Psoas muscle (tissue), 8 donors: Measurements from ENCODE around the gene SPRY4. TPM values are rescaled to one million over a fixed set of nuclear protein-coding genes. Genes with fewer than 3 reads are reported as not detected.

Source experiments
- ATAC-seq, 4 donors: fragments of 200-7000 bp; cut with Tn5 transposase; one replicate each; pipeline ENCODE4 v1.9.1; 2020; ENCODE audit warnings: moderate library complexity in 3 of 4, mild to moderate bottlenecking in 2 of 4
- DNase-seq, 2 donors: peaks; one replicate each; pipeline ENCODE4 v3.0.0-alpha.2; 2020
- H3K27ac ChIP-seq: fragments of 200-600 bp; one replicate; pipeline ENCODE4 v1.8.0; 2022
- H3K27me3 ChIP-seq, 3 donors: fragments of 200-600 bp in 1 of 3; one replicate each; pipeline versions ENCODE4 v1.6.1 to v1.8.0; 2013 to 2022; ENCODE audit warnings: low read length in 2 of 3, mild to moderate bottlenecking in 2 of 3, moderate library complexity in 1 of 3; ENCODE audit not compliant: insufficient read depth in 3 of 3
- H3K36me3 ChIP-seq, 2 donors: fragments of 200-600 bp in 1 of 2; one replicate each; pipeline versions ENCODE4 v1.6.1 to v1.8.0; 2013 to 2022; ENCODE audit warnings: low read depth in 1 of 2, mild to moderate bottlenecking in 1 of 2, moderate library complexity in 1 of 2; ENCODE audit not compliant: insufficient read depth in 1 of 2
- H3K4me1 ChIP-seq: fragments of 200-600 bp; one replicate; pipeline ENCODE4 v1.8.0; 2022
- H3K4me3 ChIP-seq: fragments of 200-600 bp; one replicate; pipeline ENCODE4 v1.8.0; 2022; ENCODE audit warnings: mild to moderate bottlenecking
- H3K9me3 ChIP-seq: fragments of 200-600 bp; one replicate; pipeline ENCODE4 v1.8.0; 2022
- CTCF ChIP-seq: fragments of 200-600 bp; IDR thresholded peaks from one replicate; pipeline ENCODE4 v1.8.0; 2022; ENCODE audit warnings: antibody characterized with exemption
- WGBS, 3 donors: extraction: QIAGEN DNeasy Blood & Tissue Kit; methylation state at CpG; one replicate each; pipeline versions ENCODE4 v1.1.6 to v1.1.7; 2013; 5-methylcytosine and 5-hydroxymethylcytosine counted together
- intact Hi-C, 2 donors: fragments of 100-400 bp; cut with DNase I; formaldehyde crosslinking; loops; one replicate each; pipeline versions ENCODE4 v1.11.0 to v1.14.2; 2022
- polyA plus RNA-seq, 3 donors: library from polyadenylated mRNA; stranded (reverse); fragments of 200-250 nt; gene quantifications; one replicate each; pipeline ENCODE4 v1.2.3, GENCODE V29; 2013
- total RNA-seq, 4 donors: library from RNA; stranded (reverse); fragmentation: NEBNext Ultra II Directional in 2 of 4; extraction: Animal tissue kit (Norgen Biotek cat#: 25700) in 2 of 4; gene quantifications; one replicate each; pipeline versions ENCODE4 v1.2.1 to v1.2.4, GENCODE V29; 2021 to 2023
- donor health status: healthy with polysubstance abuse.
- donor health status: DM: no; HTN: no; CAD: no; lungs with moderate emphysema.
- donor health status: Bipolar disorder and iron deficiency.
- donor health status: healthy.
- donor health status: DM: yes; HTN: yes; CAD: no.
- donor health status: DM: no; HTN: no; CAD: no.
- donor health status: DM: no; HTN: no; CAD: no.
- donor health status: DM: yes; HTN: yes; CAD: no.

The SPRY4 gene
- total and polyA plus RNA-seq, 7 donors = 1.0 to 8.0 (median 5.6) TPM

DNA sequence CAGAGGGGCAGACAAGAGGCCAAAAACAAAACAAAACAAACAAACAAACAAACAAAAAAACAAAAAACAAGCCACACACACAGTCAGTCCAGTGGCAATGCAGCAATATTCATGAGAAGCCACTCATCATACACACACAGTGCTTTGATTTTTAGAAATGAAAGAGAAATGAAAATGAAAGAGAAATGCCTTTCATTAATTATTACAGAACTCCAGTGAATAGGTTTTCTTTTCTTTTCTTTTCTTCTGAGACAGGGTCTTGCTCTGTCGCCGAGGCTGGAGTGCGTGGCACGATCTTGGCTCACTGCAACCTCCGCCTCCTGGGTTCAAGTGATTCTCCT is 36.9 kb downstream of the SPRY4 start:
- H3K27ac ChIP-seq = no peak overlapping the region
- WGBS, 3 donors = 83 to 88% (median 86%) methylated on average over 5 of the region's 5 CpGs

DNA sequence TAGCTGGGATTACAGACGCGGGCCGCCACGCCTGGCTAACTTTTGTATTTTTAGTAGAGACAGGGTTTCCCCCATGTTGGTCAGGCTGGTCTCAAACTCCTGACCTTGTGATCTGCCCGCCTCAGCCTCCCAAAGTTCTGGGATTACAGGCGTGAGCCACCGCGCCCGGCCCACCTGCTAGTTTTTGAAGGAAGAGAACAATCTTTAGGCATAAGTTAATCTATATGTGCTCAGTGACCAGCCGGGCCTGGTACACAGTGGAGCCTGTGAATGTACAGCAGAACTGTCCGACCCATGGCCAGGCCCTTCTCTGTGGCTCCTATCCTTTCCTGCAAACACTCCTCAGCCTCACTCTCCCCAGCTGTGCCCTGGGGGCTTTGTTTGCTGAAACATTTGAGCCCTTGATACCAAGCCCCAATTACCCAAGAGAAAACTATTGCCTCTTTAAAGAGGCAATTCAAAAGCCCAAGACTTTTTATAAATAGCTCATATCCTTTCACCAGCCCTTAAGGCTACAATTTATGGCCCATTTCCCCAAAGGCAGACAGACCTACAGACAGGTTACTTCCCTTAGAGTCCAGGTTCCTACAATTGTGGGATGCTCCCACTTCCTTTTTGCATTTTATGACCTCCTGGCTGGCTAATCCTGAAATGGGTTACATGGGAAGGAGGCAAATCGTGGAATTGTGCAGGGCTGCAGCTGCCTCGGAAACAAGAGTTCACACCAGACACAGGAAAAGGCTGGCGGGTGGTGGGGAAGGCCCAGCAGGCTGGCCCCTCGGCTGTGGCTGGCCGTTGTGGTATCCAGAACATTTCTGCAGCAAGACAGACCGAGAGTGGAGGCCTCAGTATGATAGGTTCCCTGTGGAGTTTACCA is 37.5 kb downstream of the SPRY4 start:
- WGBS, 3 donors = 70 to 73% (median 71%) methylated on average over 16 to 17 of the region's 17 CpGs
- Histone ChIP-seq H3K27ac (no peak overlapping the region), H3K36me3 (no peaks in the 10 kb centered on the region), H3K9me3 (no peaks in the 10 kb centered on the region), H3K27me3 (no peaks in the 10 kb centered on the region), H3K4me1 (peaks cover 3% of the 10 kb centered on the region), H3K4me3 (no peak overlapping the region)
- TF ChIP-seq CTCF = no peak
- intact Hi-C loops = no loop called here
- ATAC-seq (no peak), DNase-seq (no peak)

More for the DNA sequence above, 36.9 kb downstream of the SPRY4 start:
- no peak for TF ChIP-seq CTCF
- DNase-seq = no peak
- Histone ChIP-seq H3K4me1 (peaks cover 3% of the 10 kb centered on the region), H3K36me3 (no peaks in the 10 kb centered on the region), H3K4me3 (no peak overlapping the region), H3K27me3 (no peaks in the 10 kb centered on the region), H3K9me3 (no peaks in the 10 kb centered on the region)
- no peak for ATAC-seq
- intact Hi-C loops = no loop called here

GRCh38 chr5:142286111-142286510 is 38.7 kb downstream of the SPRY4 start:
- no peak overlapping the region for H3K4me3 ChIP-seq
- peaks cover 3% of the 10 kb centered on the region for H3K4me1 ChIP-seq
- intact Hi-C loops = no loop called here
- H3K27me3 ChIP-seq = no peaks in the 10 kb centered on the region
- 92 to 93% (median 92%) methylated on average over 12 of the region's 12 CpGs for WGBS, 3 donors
- no peaks in the 10 kb centered on the region for H3K36me3 ChIP-seq
- H3K27ac ChIP-seq = no peak overlapping the region
- DNase-seq (no peak), ATAC-seq (no peak)
- no peak for TF ChIP-seq CTCF
- no peaks in the 10 kb centered on the region for H3K9me3 ChIP-seq

GRCh38 chr5:142283304-142283703 is 41.5 kb downstream of the SPRY4 start:
- no peaks in the 10 kb centered on the region for H3K27me3 ChIP-seq
- intact Hi-C loops = no loop called here
- H3K4me1 ChIP-seq = no peaks in the 10 kb centered on the region
- no peak overlapping the region for H3K4me3 ChIP-seq
- ATAC-seq (no peak), DNase-seq (no peak)
- TF ChIP-seq CTCF = no peak
- H3K9me3 ChIP-seq = no peaks in the 10 kb centered on the region
- WGBS, 3 donors = 84 to 90% (median 87%) methylated on average over 6 of the region's 6 CpGs
- H3K36me3 ChIP-seq = no peaks in the 10 kb centered on the region
- no peak overlapping the region for H3K27ac ChIP-seq

- 83 to 86% (median 84%) methylated on average over 6 of the region's 6 CpGs for WGBS, 3 donors
- Histone ChIP-seq H3K36me3 (no peaks in the 10 kb centered on the region), H3K4me1 (no peaks in the 10 kb centered on the region), H3K27ac (no peak overlapping the region), H3K27me3 (no peaks in the 10 kb centered on the region), H3K4me3 (no peak overlapping the region), H3K9me3 (no peaks in the 10 kb centered on the region)
- no peak for DNase-seq
- intact Hi-C loops = no loop called here
- ATAC-seq = no peak
- TF ChIP-seq CTCF = no peak
Measured at GRCh38 chr5:142281966-142282365, 42.9 kb downstream of the SPRY4 start.
